COLO829 (cell line): ENCODE data around the gene ZRANB3.

ENCODE experiments used
- DNase-seq: peaks from one replicate; pipeline ENCODE4 v3.0.0; 2012; ENCODE audit warnings: low spot score

The ZRANB3 gene

GRCh38 chr2:135248611-135249010 is 282.4 kb downstream of the ZRANB3 start:
- DNase-seq: no peak

- no peak for DNase-seq
These were observed 284.2 kb downstream of the ZRANB3 start for GRCh38 chr2:135246711-135247270.

- peak; percentile 51 for DNase-seq
These were observed 285.9 kb downstream of the ZRANB3 start for GRCh38 chr2:135245071-135245470.

- no peak for DNase-seq
These were observed 292.4 kb downstream of the ZRANB3 start for GRCh38 chr2:135238651-135239050.

- DNase-seq: no peak
These were observed 300.9 kb downstream of the ZRANB3 start for GRCh38 chr2:135230150-135230549.

- no peak for DNase-seq
These were observed 303.6 kb downstream of the ZRANB3 start for GRCh38 chr2:135227386-135227785.

GRCh38 chr2:135226961-135227360 is 304.1 kb downstream of the ZRANB3 start:
- no peak for DNase-seq

GRCh38 chr2:135225781-135226180 is 305.2 kb downstream of the ZRANB3 start:
- DNase-seq: no peak

GRCh38 chr2:135219226-135219625 is 311.8 kb downstream of the ZRANB3 start:
- DNase-seq: no peak

GRCh38 chr2:135218426-135218825 is 312.6 kb downstream of the ZRANB3 start:
- DNase-seq: no peak

GRCh38 chr2:135212757-135213156 is 318.3 kb downstream of the ZRANB3 start:
- no peak for DNase-seq

GRCh38 chr2:135208016-135208415 is 323.0 kb downstream of the ZRANB3 start:
- no peak for DNase-seq

- no peak for DNase-seq
These were observed 327.1 kb downstream of the ZRANB3 start for GRCh38 chr2:135203944-135204343.

GRCh38 chr2:135202751-135203150 is 328.3 kb downstream of the ZRANB3 start:
- no peak for DNase-seq

GRCh38 chr2:135198481-135198880 is 332.5 kb downstream of the ZRANB3 start:
- DNase-seq: no peak

- no peak for DNase-seq
These were observed 340.2 kb downstream of the ZRANB3 start for GRCh38 chr2:135190799-135191198.

- no peak for DNase-seq
These were observed 341.9 kb downstream of the ZRANB3 start for GRCh38 chr2:135189148-135189547.

GRCh38 chr2:135187270-135187669 is 343.7 kb downstream of the ZRANB3 start:
- DNase-seq: no peak

GRCh38 chr2:135186054-135186453 is 345.0 kb downstream of the ZRANB3 start:
- DNase-seq: no peak

- no peak for DNase-seq
These were observed 347.2 kb downstream of the ZRANB3 start for GRCh38 chr2:135183822-135184221.

- no peak for DNase-seq
These were observed 348.4 kb downstream of the ZRANB3 start for GRCh38 chr2:135182601-135183000.

GRCh38 chr2:135182190-135182589 is 348.8 kb downstream of the ZRANB3 start:
- no peak for DNase-seq

GRCh38 chr2:135179689-135180088 is 351.3 kb downstream of the ZRANB3 start:
- DNase-seq: no peak

GRCh38 chr2:135175177-135175576 is 355.8 kb downstream of the ZRANB3 start:
- DNase-seq: no peak

GRCh38 chr2:135174810-135175093 is 356.3 kb downstream of the ZRANB3 start:
- DNase-seq: no peak
